Body of pancreas (tissue), 4 donors: ENCODE results near the gene PLCB4.

Experiments
- CTCF ChIP-seq, 7 experiments: fragments of 450-650 bp in 4 of 7; fragments of 200-600 bp in 3 of 7; sonication (generic) in 3 of 7; IDR thresholded peaks; one replicate each; pipeline ENCODE4 v1.5.1; 2016 to 2019; ENCODE audit warnings: antibody characterized with exemption in 7 of 7
- POLR2A ChIP-seq, 3 donors: fragments of 450-650 bp; IDR thresholded peaks; one replicate each; pipeline ENCODE4 v1.6.1; 2016; ENCODE audit warnings: antibody characterized with exemption in 3 of 3, mild to moderate bottlenecking in 2 of 3

- TF ChIP-seq CTCF (IDR thresholded peaks at IDR 0.05) (no peak), POLR2A (IDR thresholded peaks at IDR 0.05) (no peak)
These were observed 177.8 kb downstream of the PLCB4 start for GRCh38 chr20:9246731-9247130.
